SK-N-SH treated with all-trans-retinoic acid at 6 μM for 48 hours (cell line): ENCODE results near the gene COL19A1.

Experiments used
- ATAC-seq: fragments of 200-7000 bp; cut with Tn5 transposase; 3 replicates; pipeline ENCODE4 v1.9.1; 2020; ENCODE audit warnings: mild to moderate bottlenecking, moderate library complexity
- ARNTL ChIP-seq: fragments of 450-650 bp; formaldehyde crosslinking; IDR thresholded peaks from 2 replicates; pipeline ENCODE4 v1.5.0; 2020; ENCODE audit warnings: low read depth, mild to moderate bottlenecking, moderate library complexity, borderline replicate concordance
- CSDC2 ChIP-seq: fragments of 250-450 bp; sonication (Bioruptor Pico); IDR thresholded peaks from 2 replicates; pipeline ENCODE4 v1.5.0; 2020; ENCODE audit warnings: mild to moderate bottlenecking, moderate library complexity
- CSRNP3 ChIP-seq: fragments of 250-450 bp; sonication (Bioruptor Pico); IDR thresholded peaks from 2 replicates; pipeline ENCODE4 v1.5.1; 2021; ENCODE audit warnings: mild to moderate bottlenecking, moderate library complexity
- ESRRG ChIP-seq: fragments of 250-450 bp; sonication (Bioruptor Pico); IDR thresholded peaks from 2 replicates; pipeline ENCODE4 v1.6.1; 2021; ENCODE audit warnings: mild to moderate bottlenecking
- GLIS3 ChIP-seq: fragments of 250-450 bp; sonication (Bioruptor Pico); IDR thresholded peaks from 2 replicates; pipeline ENCODE4 v1.5.0; 2020; ENCODE audit warnings: mild to moderate bottlenecking, moderate library complexity
- ISL1 ChIP-seq: fragments of 250-450 bp; sonication (Bioruptor Pico); IDR thresholded peaks from 2 replicates; pipeline ENCODE4 v2.1.2; 2022; ENCODE audit warnings: mild to moderate bottlenecking, moderate library complexity
- PATZ1 ChIP-seq: fragments of 250-450 bp; sonication (Bioruptor Pico); IDR thresholded peaks from 2 replicates; pipeline ENCODE4 v1.8.0; 2020; ENCODE audit warnings: mild to moderate bottlenecking, moderate library complexity, borderline replicate concordance
- PPARA ChIP-seq: fragments of 250-450 bp; sonication (Bioruptor Pico); IDR thresholded peaks from 2 replicates; pipeline ENCODE4 v1.5.0; 2020; ENCODE audit warnings: mild to moderate bottlenecking, borderline replicate concordance
- RARB ChIP-seq: fragments of 250-450 bp; sonication (Bioruptor Pico); IDR thresholded peaks from 2 replicates; pipeline ENCODE4 v1.8.0; 2021; ENCODE audit warnings: mild to moderate bottlenecking, moderate library complexity
- SNAI2 ChIP-seq: fragments of 250-450 bp; sonication (Bioruptor Pico); IDR thresholded peaks from 2 replicates; pipeline ENCODE4 v1.5.0; 2020; ENCODE audit warnings: mild to moderate bottlenecking, moderate library complexity
- TCF4 ChIP-seq: fragments of 250-450 bp; sonication (Bioruptor Pico); IDR thresholded peaks from 2 replicates; pipeline ENCODE4 v1.8.0; 2021; ENCODE audit warnings: mild to moderate bottlenecking, moderate library complexity, borderline replicate concordance
- TOX ChIP-seq: fragments of 250-450 bp; sonication (Bioruptor Pico); IDR thresholded peaks from 2 replicates; pipeline ENCODE4 v1.8.0; 2021; ENCODE audit warnings: mild to moderate bottlenecking, moderate library complexity, borderline replicate concordance
- TSHZ2 ChIP-seq: fragments of 250-450 bp; sonication (Bioruptor Pico); IDR thresholded peaks from 2 replicates; pipeline ENCODE4 v1.5.0; 2020; ENCODE audit warnings: mild to moderate bottlenecking, moderate library complexity
- ZFP3 ChIP-seq: fragments of 250-450 bp; sonication (Bioruptor Pico); IDR thresholded peaks from 2 replicates; pipeline ENCODE4 v1.5.0; 2020; ENCODE audit warnings: mild to moderate bottlenecking, moderate library complexity
- ZNF565 ChIP-seq: fragments of 450-650 bp; formaldehyde crosslinking; conservative IDR thresholded peaks from 2 replicates; pipeline ENCODE4 v1.5.0; 2020; ENCODE audit warnings: low read depth, mild to moderate bottlenecking, moderate library complexity
- ZNF70 ChIP-seq: fragments of 450-650 bp; formaldehyde crosslinking; IDR thresholded peaks from 2 replicates; pipeline ENCODE4 v1.5.0; 2020; ENCODE audit warnings: mild to moderate bottlenecking, moderate library complexity
- ZNF8 ChIP-seq: fragments of 450-650 bp; formaldehyde crosslinking; IDR thresholded peaks from 2 replicates; pipeline ENCODE4 v1.5.0; 2020; ENCODE audit warnings: mild to moderate bottlenecking, moderate library complexity

Gene COL19A1

GRCh38 chr6:69973763-69974162 is 107.4 kb downstream of the COL19A1 start:
- no peak for ATAC-seq
- no peak for TF ChIP-seq RARB
- no peak for TF ChIP-seq ISL1 (CRISPR knock-in tag)
- TF ChIP-seq TOX, result no peak
- no peak for TF ChIP-seq GLIS3
- no peak for TF ChIP-seq ESRRG (CRISPR knock-in tag)
- TF ChIP-seq CSRNP3 (CRISPR knock-in tag), result no peak
- TF ChIP-seq ZNF565 (CRISPR knock-in tag), result no peak
- no peak for TF ChIP-seq ZNF8 (CRISPR knock-in tag)
- TF ChIP-seq ARNTL, result no peak
- no peak for TF ChIP-seq PATZ1 (CRISPR knock-in tag)

GRCh38 chr6:69974193-69974592 is 107.8 kb downstream of the COL19A1 start:
- TF ChIP-seq ISL1 (CRISPR knock-in tag), result peak; percentile 90
- no peak for TF ChIP-seq ZNF8 (CRISPR knock-in tag)
- TF ChIP-seq ZFP3 (CRISPR knock-in tag), result no peak
- TF ChIP-seq PATZ1 (CRISPR knock-in tag), result no peak
- 0 out of 2 replicates have a peak, but pooled peaks have one; percentile 15 for TF ChIP-seq TSHZ2 (CRISPR knock-in tag)
- 0 out of 2 replicates have a peak, but pooled peaks have one; percentile 80 for TF ChIP-seq SNAI2 (CRISPR knock-in tag)
- peak; percentile 55; the same call in 1 of the 2 replicates for TF ChIP-seq TCF4 (CRISPR knock-in tag)
- no peak for TF ChIP-seq ZNF565 (CRISPR knock-in tag)
- ATAC-seq, result peak; percentile 72

- no peak for ATAC-seq
- no peak for TF ChIP-seq CSDC2 (CRISPR knock-in tag)
- TF ChIP-seq PPARA (CRISPR knock-in tag), result no peak
- no peak for TF ChIP-seq ZNF70 (CRISPR knock-in tag)
Measured at GRCh38 chr6:69976591-69977090, 110.3 kb downstream of the COL19A1 start.

GRCh38 chr6:69980624-69981023 is 114.3 kb downstream of the COL19A1 start:
- TF ChIP-seq ARNTL (no peak), PPARA (CRISPR knock-in tag) (no peak), ZNF565 (CRISPR knock-in tag) (no peak)
- ATAC-seq, result no peak

GRCh38 chr6:69984506-69984905 is 118.2 kb downstream of the COL19A1 start:
- TF ChIP-seq ESRRG (CRISPR knock-in tag), result no peak
- no peak for TF ChIP-seq ISL1 (CRISPR knock-in tag)
- no peak for TF ChIP-seq TOX
- no peak for TF ChIP-seq ZNF70 (CRISPR knock-in tag)
- no peak for TF ChIP-seq ZNF8 (CRISPR knock-in tag)
- TF ChIP-seq CSRNP3 (CRISPR knock-in tag), result no peak
- TF ChIP-seq TCF4 (CRISPR knock-in tag), result no peak
- no peak for ATAC-seq
